T-cell (primary cell): Measurements from ENCODE around the gene ZNRF2. TPM values are rescaled to one million over a fixed set of nuclear protein-coding genes. Genes with fewer than 3 reads are reported as not detected.

Experiments
- ATAC-seq, 4 experiments: fragments of 200-7000 bp in 3 of 4; fragments of 150-1000 bp in 1 of 4; cut with Tn5 transposase; replicated peaks in 1 of 4; 1 replicate in 3 of 4; 2 replicates in 1 of 4; pipeline ENCODE4 v1.10.0; 2021; ENCODE audit warnings: moderate library complexity in 3 of 4, mild to moderate bottlenecking in 2 of 4, moderate number of reproducible peaks in 1 of 4
- CTCF ChIA-PET, 2 donors: fragments of 300-600 bp; sonication (Branson Sonifier 250); formaldehyde crosslinking; loops; one replicate each; lab custom pipeline; 2022; ENCODE audit warnings: antibody characterized with exemption in 2 of 2; lab: Charles Lee
- POLR2A ChIA-PET, 2 donors: fragments of 300-600 bp; sonication (Branson Sonifier 250); formaldehyde crosslinking; loops; one replicate each; lab custom pipeline; 2022; ENCODE audit warnings: antibody characterized with exemption in 2 of 2; lab: Charles Lee
- DNase-seq, 35 experiments: peaks; one replicate each; pipeline versions ENCODE4 v3.0.0 to v3.0.0-alpha.2; 2013 to 2023
- H3K27ac ChIP-seq: one replicate; pipeline ENCODE4 v1.5.1; 2013; ENCODE audit warnings: low read length
- H3K27me3 ChIP-seq, 2 experiments: replicated peaks in 1 of 2; 1 replicate in 1 of 2; 2 replicates in 1 of 2; pipeline versions ENCODE4 v1.6.1 to v1.7.0; 2013; ENCODE audit warnings: low read length in 1 of 2, mixed read lengths in 1 of 2; ENCODE audit not compliant: control insufficient read depth in 2 of 2, insufficient read depth in 2 of 2; ENCODE audit errors: extremely low read depth in 1 of 2
- H3K36me3 ChIP-seq, 2 donors: 1 replicate in 1 of 2; 2 replicates in 1 of 2; pipeline versions ENCODE4 v1.6.1 to v1.7.0; 2013; ENCODE audit warnings: low read length in 1 of 2; ENCODE audit not compliant: control insufficient read depth in 2 of 2, insufficient read depth in 1 of 2; ENCODE audit errors: extremely low read depth in 1 of 2
- H3K4me1 ChIP-seq, 2 experiments: 1 replicate in 1 of 2; 2 replicates in 1 of 2; pipeline versions ENCODE4 v1.6.1 to v1.7.0; 2013; ENCODE audit warnings: low read length in 2 of 2, mixed read lengths in 1 of 2; ENCODE audit not compliant: insufficient read depth in 2 of 2, control insufficient read depth in 1 of 2; ENCODE audit errors: extremely low read depth in 1 of 2
- H3K4me3 ChIP-seq, 2 donors: 1 replicate in 1 of 2; 2 replicates in 1 of 2; pipeline versions ENCODE4 v1.5.1 to v1.7.0; 2013; ENCODE audit warnings: mild to moderate bottlenecking in 2 of 2, low read length in 1 of 2, moderate library complexity in 1 of 2; ENCODE audit not compliant: control insufficient read depth in 1 of 2; ENCODE audit errors: extremely low read depth in 1 of 2
- H3K9me3 ChIP-seq: 2 replicates; pipeline ENCODE4 v1.7.0; 2013
- H3K27ac Mint-ChIP-seq, 2 donors: one replicate each; pipeline ENCODE4 v1.8.0; 2020 to 2021; ENCODE audit warnings: mild to moderate bottlenecking in 2 of 2, mixed read lengths in 2 of 2
- H3K27me3 Mint-ChIP-seq, 2 donors: one replicate each; pipeline ENCODE4 v1.8.0; 2021 to 2022; ENCODE audit warnings: mixed read lengths in 2 of 2
- H3K36me3 Mint-ChIP-seq: one replicate; pipeline ENCODE4 v1.8.0; 2021; ENCODE audit warnings: mixed read lengths
- H3K4me1 Mint-ChIP-seq, 3 donors: one replicate each; pipeline ENCODE4 v1.8.0; 2020 to 2022; ENCODE audit warnings: mixed read lengths in 3 of 3, mild to moderate bottlenecking in 1 of 3
- H3K4me3 Mint-ChIP-seq, 3 donors: one replicate each; pipeline ENCODE4 v1.8.0; 2020 to 2022; ENCODE audit warnings: mild to moderate bottlenecking in 3 of 3, mixed read lengths in 3 of 3, moderate library complexity in 3 of 3
- H3K9me3 Mint-ChIP-seq, 3 donors: one replicate each; pipeline ENCODE4 v1.8.0; 2020 to 2022; ENCODE audit warnings: mixed read lengths in 3 of 3
- WGBS: methylation state at CpG from one replicate; pipeline ENCODE4 v1.1.5; 2013; ENCODE audit warnings: missing lambda C conversion rate; ENCODE audit not compliant: insufficient coverage; 5-methylcytosine and 5-hydroxymethylcytosine counted together
- total RNA-seq, 35 experiments: library from RNA in 6 of 35; stranded (reverse) in 6 of 35; fragments of 120-200 nt in 1 of 35; gene quantifications; one replicate each; pipeline versions ENCODE4 v1.2.1 to v1.2.4 and lab custom pipeline; 2013 to 2026

The ZNRF2 gene
- total RNA-seq, 5 donors from 2014 or later (not counting 1 experiment from before 2014, with no cell fraction given), result 22.4 to 38.4 (median 30.8) TPM

DNA sequence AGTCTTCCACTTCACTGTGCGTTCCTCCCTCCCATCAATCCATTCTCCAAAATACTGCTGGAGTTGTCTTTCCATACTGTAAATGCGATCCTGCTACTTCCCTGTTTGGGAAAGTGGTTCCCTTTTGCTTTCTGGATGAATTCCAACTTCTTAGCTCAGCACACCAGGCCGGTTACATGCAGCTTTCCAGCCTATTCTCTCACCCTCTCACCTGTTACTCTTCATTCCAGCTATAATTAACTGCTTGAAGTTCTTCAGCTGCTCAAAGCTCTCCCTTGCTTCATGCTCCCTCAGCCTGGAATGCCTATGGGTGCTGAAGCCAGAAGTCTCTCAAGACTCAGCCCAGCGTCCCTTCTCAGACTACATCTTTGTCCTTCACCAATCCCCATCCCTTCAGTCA lies 6.0 kb upstream of the ZNRF2 start:
- Mint-ChIP-seq H3K4me3 (no peak overlapping the region), H3K4me1 (peaks cover 10 to 23% (median 11%) of the 10 kb centered on the region in 3 donors), H3K27me3 (no peaks in the 10 kb centered on the region), H3K9me3 (no peaks in the 10 kb centered on the region), H3K27ac (no peak overlapping the region), H3K36me3 (peaks cover 7% of the 10 kb centered on the region)
- ChIA-PET CTCF (interaction anchor here (0.6 to 8.3 kb wide), 6 partner anchors 70 to 461 kb away, joined by 3 to 67 read pairs (median 4); no protein-coding TSS in a partner anchor), POLR2A (interaction anchor here in 1 of 2 donors (0.5 kb wide), 1 partner anchor 52 kb away, joined by 3 read pairs; no protein-coding TSS in a partner anchor)
- DNase-seq (no peak), ATAC-seq (no peak)
- H3K27me3 ChIP-seq, result no peaks in the 10 kb centered on the region
- peaks cover 0 to 1% of the 10 kb centered on the region in 2 experiments for H3K4me1 ChIP-seq
- no peaks in the 10 kb centered on the region for H3K9me3 ChIP-seq
- H3K4me3 ChIP-seq, result no peak overlapping the region
- no peaks in the 10 kb centered on the region for H3K36me3 ChIP-seq
- no peak overlapping the region for H3K27ac ChIP-seq
- 100% methylated on average over 2 of the region's 4 CpGs for WGBS

DNA sequence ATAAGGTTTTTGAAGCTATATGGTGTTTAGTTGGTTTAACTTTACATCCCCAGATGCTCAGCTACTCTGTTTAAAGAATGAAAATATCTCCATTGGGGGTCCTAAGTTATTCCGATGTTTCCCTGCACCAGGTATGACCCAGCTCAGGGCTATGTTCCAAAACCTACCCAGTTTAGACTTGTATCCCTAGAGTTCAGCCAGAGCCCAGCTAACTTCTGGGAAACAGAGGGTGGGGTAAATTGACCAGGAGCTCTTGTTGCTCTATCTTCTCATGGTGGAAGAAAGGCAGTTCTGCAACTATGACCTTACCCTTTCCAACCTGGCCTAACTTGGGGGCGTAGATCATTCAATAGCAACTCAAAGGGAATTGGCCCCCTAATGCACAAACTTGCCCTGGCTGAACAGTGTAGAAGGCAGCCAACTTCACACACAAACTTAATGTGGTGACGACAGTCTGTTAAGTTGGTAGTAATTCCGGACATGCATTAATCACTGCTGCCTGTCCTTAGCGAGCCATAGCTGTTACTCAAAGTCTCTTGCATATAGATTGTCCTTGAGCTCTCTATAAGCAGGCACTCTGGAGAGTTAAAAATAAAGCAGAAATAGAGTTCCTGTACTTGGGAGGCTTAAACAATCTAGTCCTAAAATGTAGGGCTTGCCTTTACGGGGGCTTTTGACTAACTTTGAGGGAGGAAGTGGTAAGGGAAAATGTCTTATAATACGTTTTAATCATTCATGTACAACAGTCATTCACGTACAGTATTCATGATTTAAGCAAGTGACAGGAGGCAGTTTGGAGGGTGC lies 5.3 kb upstream of the ZNRF2 start:
- H3K4me3 ChIP-seq, result no peak overlapping the region
- no peaks in the 10 kb centered on the region for H3K9me3 Mint-ChIP-seq
- H3K27ac ChIP-seq, result no peak overlapping the region
- H3K27me3 Mint-ChIP-seq, result no peaks in the 10 kb centered on the region
- peak overlapping the region in 1 of 2 donors; percentile 16 for H3K27ac Mint-ChIP-seq
- H3K4me3 Mint-ChIP-seq, result no peak overlapping the region
- ChIA-PET CTCF (interaction anchor here (0.5 to 8.3 kb wide), 10 partner anchors 9 to 705 kb away, joined by 3 to 67 read pairs (median 4); no protein-coding TSS in a partner anchor), POLR2A (no interaction called here)
- no peaks in the 10 kb centered on the region for H3K27me3 ChIP-seq
- WGBS, result 100% methylated on average over 1 of the region's 8 CpGs
- H3K36me3 ChIP-seq, result no peaks in the 10 kb centered on the region
- peaks cover 7% of the 10 kb centered on the region for H3K36me3 Mint-ChIP-seq
- ATAC-seq (no peak), DNase-seq (no peak)
- peaks cover 16 to 26% (median 17%) of the 10 kb centered on the region in 3 donors for H3K4me1 Mint-ChIP-seq
- H3K4me1 ChIP-seq, result peaks cover 0 to 8% of the 10 kb centered on the region in 2 experiments
- H3K9me3 ChIP-seq, result no peaks in the 10 kb centered on the region

DNA sequence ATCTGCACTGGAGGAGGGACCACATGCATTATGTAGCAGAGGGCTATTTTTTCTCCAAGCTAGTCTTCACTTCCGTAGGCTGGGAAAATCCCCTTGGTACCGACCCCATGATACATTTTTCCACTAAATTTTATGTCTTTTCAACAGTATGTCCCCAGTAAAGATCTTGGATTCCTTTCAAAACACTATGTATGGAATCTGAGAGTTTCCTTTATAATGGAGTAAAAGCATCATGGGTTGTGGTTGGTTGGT lies 4.8 kb upstream of the ZNRF2 start:
- Histone ChIP-seq H3K4me1 (peaks cover 0 to 9% of the 10 kb centered on the region in 2 experiments), H3K36me3 (no peaks in the 10 kb centered on the region), H3K9me3 (no peaks in the 10 kb centered on the region), H3K4me3 (no peak overlapping the region), H3K27ac (no peak overlapping the region), H3K27me3 (no peaks in the 10 kb centered on the region)
- ATAC-seq (no peak), DNase-seq (no peak)
- H3K36me3 Mint-ChIP-seq, result peaks cover 7% of the 10 kb centered on the region
- peak overlapping the region in 1 of 2 donors; percentile 16 for H3K27ac Mint-ChIP-seq
- no peak overlapping the region for H3K4me3 Mint-ChIP-seq
- POLR2A ChIA-PET, result interaction anchor here in 1 of 2 donors (0.6 kb wide), 1 partner anchor 73 kb away, joined by 3 read pairs; no protein-coding TSS in a partner anchor
- peaks cover 17 to 27% (median 19%) of the 10 kb centered on the region in 3 donors for H3K4me1 Mint-ChIP-seq
- CTCF ChIA-PET, result interaction anchor here (0.5 to 8.3 kb wide), 6 partner anchors 9 to 704 kb away, joined by 3 to 67 read pairs (median 4); no protein-coding TSS in a partner anchor
- no peaks in the 10 kb centered on the region for H3K9me3 Mint-ChIP-seq
- no CpG with 5 or more reads among the region's 2 CpGs for WGBS
- no peaks in the 10 kb centered on the region for H3K27me3 Mint-ChIP-seq

DNA sequence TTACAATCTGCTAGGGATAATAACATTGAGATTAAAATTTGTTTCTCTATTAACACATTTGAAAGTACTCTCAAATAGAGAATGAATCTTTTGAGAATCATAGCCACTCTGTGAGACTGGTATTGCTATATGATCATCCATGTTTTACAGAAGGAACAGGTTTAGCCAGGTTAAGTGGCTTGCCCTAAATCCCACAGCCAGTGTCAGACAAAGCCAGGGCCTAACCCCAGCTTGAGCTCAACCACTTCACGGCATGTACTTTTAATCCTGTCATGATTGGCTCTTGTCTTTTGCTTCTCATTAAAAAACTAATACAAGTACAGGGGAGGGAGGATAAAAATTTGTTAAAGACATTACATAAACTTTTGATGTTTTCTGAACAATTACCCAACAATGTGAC lies 3.8 kb upstream of the ZNRF2 start:
- H3K36me3 Mint-ChIP-seq, result peaks cover 7% of the 10 kb centered on the region
- Histone ChIP-seq H3K4me3 (no peak overlapping the region), H3K27ac (no peak overlapping the region), H3K27me3 (no peaks in the 10 kb centered on the region), H3K36me3 (no peaks in the 10 kb centered on the region), H3K9me3 (no peaks in the 10 kb centered on the region), H3K4me1 (peaks cover 0 to 9% of the 10 kb centered on the region in 2 experiments)
- WGBS, result no CpG with 5 or more reads among the region's 1 CpG
- DNase-seq (no peak), ATAC-seq (no peak)
- POLR2A ChIA-PET, result no interaction called here
- H3K4me3 Mint-ChIP-seq, result no peak overlapping the region
- H3K27me3 Mint-ChIP-seq, result no peaks in the 10 kb centered on the region
- no peak overlapping the region for H3K27ac Mint-ChIP-seq
- no peaks in the 10 kb centered on the region for H3K9me3 Mint-ChIP-seq
- CTCF ChIA-PET, result no interaction called here
- peaks cover 17 to 27% (median 19%) of the 10 kb centered on the region in 3 donors for H3K4me1 Mint-ChIP-seq

DNA sequence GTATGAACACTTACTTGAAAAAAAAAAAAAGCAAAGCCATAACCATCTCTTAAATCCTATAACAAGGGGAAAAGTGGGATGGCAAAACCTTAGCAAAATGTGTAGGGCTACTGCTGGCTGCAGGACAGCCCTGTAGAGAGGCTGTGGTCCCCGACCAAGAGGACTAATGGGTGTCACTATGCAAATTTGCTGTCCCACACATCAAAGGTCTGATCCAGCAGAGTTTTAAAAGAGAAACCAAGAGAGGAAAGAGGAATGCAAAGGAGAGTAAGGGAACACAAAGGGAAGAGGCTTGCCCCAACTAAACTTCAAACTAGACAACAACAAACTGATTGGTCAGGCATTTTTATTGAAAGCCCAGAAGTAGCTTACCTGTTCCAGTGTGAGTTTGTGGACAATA lies 3.1 kb upstream of the ZNRF2 start:
- no peak overlapping the region for H3K27ac ChIP-seq
- ATAC-seq (no peak), DNase-seq (no peak)
- peaks cover 0 to 12% of the 10 kb centered on the region in 2 experiments for H3K4me1 ChIP-seq
- no peaks in the 10 kb centered on the region for H3K9me3 ChIP-seq
- CTCF ChIA-PET, result interaction anchor here in 1 of 2 donors (0.6 kb wide), 1 partner anchor 65 kb away, joined by 7 read pairs; no protein-coding TSS in a partner anchor
- H3K36me3 ChIP-seq, result no peaks in the 10 kb centered on the region
- Mint-ChIP-seq H3K9me3 (no peaks in the 10 kb centered on the region), H3K36me3 (peaks cover 13% of the 10 kb centered on the region), H3K4me1 (peaks cover 21 to 31% (median 26%) of the 10 kb centered on the region in 3 donors), H3K27ac (no peak overlapping the region), H3K27me3 (no peaks in the 10 kb centered on the region), H3K4me3 (no peak overlapping the region)
- 67% methylated on average over 1 of the region's 1 CpG for WGBS
- H3K4me3 ChIP-seq, result no peak overlapping the region
- POLR2A ChIA-PET, result interaction anchor here in 1 of 2 donors (0.9 kb wide), 1 partner anchor 67 kb away, joined by 6 read pairs; no protein-coding TSS in a partner anchor
- no peaks in the 10 kb centered on the region for H3K27me3 ChIP-seq

DNA sequence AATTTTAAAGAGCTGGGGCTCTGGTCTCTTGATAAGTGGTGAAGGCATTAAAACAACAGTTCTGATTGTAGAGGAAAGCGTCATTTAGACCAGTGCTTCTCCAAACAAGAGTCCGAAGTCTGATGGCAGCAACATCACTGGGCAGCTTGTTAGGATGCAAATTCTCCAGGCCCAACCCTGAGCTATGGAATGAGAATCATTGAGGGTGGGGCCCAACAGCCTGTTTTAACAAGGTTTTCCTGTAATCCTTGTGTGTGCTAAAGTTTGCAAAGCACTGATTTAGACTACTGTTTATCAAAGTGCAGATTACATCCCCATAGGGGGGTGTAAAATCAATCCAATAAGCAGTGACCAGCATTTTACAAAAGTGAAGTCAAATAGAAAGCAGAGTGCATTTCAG lies 2.6 kb upstream of the ZNRF2 start:
- Mint-ChIP-seq H3K27ac (no peak overlapping the region), H3K27me3 (no peaks in the 10 kb centered on the region), H3K9me3 (no peaks in the 10 kb centered on the region), H3K36me3 (peaks cover 18% of the 10 kb centered on the region), H3K4me3 (no peak overlapping the region), H3K4me1 (peaks cover 25 to 33% (median 31%) of the 10 kb centered on the region in 3 donors)
- ATAC-seq (no peak), DNase-seq (no peak)
- no peaks in the 10 kb centered on the region for H3K9me3 ChIP-seq
- no peaks in the 10 kb centered on the region for H3K36me3 ChIP-seq
- POLR2A ChIA-PET, result interaction anchor here in 1 of 2 donors (0.9 kb wide), 1 partner anchor 67 kb away, joined by 6 read pairs; no protein-coding TSS in a partner anchor
- no peak overlapping the region for H3K27ac ChIP-seq
- 83% methylated on average over 1 of the region's 2 CpGs for WGBS
- peaks cover 5 to 14% of the 10 kb centered on the region in 2 experiments for H3K4me1 ChIP-seq
- CTCF ChIA-PET, result interaction anchor here in 1 of 2 donors (0.9 kb wide), 1 partner anchor 282 kb away, joined by 3 read pairs; no protein-coding TSS in a partner anchor
- no peak overlapping the region for H3K4me3 ChIP-seq
- H3K27me3 ChIP-seq, result no peaks in the 10 kb centered on the region
